ENCODE results near the gene TRIM31. TPM values are rescaled to one million over a fixed set of nuclear protein-coding genes. Genes with fewer than 3 reads are reported as not detected.

Gene TRIM31
- total RNA-seq, 1 donor from 2014 or later: not detected

GRCh38 chr6:30156774-30157173, 43.9 kb upstream of the TRIM31 start:
- Histone ChIP-seq H3K27ac (ENCODE audit: low read depth, low read length) (no peak overlapping the region), H3K9me3 (ENCODE audit: insufficient read depth, low read depth, low read length) (no peaks in the 10 kb centered on the region), H3K36me3 (ENCODE audit: insufficient read depth, low read length) (no peaks in the 10 kb centered on the region), H3K4me3 (ENCODE audit: insufficient read depth, low read depth, low read length) (no peak overlapping the region), H2AFZ (ENCODE audit: low read depth, low read length) (no peak overlapping the region), H3K4me2 (ENCODE audit: low read length) (no peak overlapping the region), H3K27me3 (ENCODE audit: insufficient read depth, low read length) (peaks cover 4% of the 10 kb centered on the region), H3K4me1 (ENCODE audit: insufficient read depth, low read length) (peaks cover 18% of the 10 kb centered on the region), H4K20me1 (ENCODE audit: insufficient read depth, low read length) (no peaks in the 10 kb centered on the region), H3K9ac (ENCODE audit: low read length) (no peak overlapping the region), H3K79me2 (ENCODE audit: insufficient read depth, low read length) (no peaks in the 10 kb centered on the region)
- DNase-seq (ENCODE audit: low read depth): no peak
- TF ChIP-seq EZH2 (IDR thresholded peaks at IDR 0.05; ENCODE audit: insufficient read depth, low read length) (no peak), CTCF (IDR thresholded peaks at IDR 0.05; ENCODE audit: insufficient read depth, low read depth, low read length) (no peak)
- no peak overlapping the region for H3K27ac Mint-ChIP-seq (ENCODE audit: unreplicated experiment)
- peaks cover 5% of the 10 kb centered on the region for H3K9me3 Mint-ChIP-seq (ENCODE audit: unreplicated experiment)
- H3K4me3 Mint-ChIP-seq (ENCODE audit: unreplicated experiment): no peak overlapping the region
- no peaks in the 10 kb centered on the region for H3K36me3 Mint-ChIP-seq (ENCODE audit: low read depth, unreplicated experiment)
- peaks cover 36% of the 10 kb centered on the region for H3K27me3 Mint-ChIP-seq (ENCODE audit: low read depth, unreplicated experiment)
- H3K4me1 Mint-ChIP-seq (ENCODE audit: low read depth, unreplicated experiment): peaks cover 21% of the 10 kb centered on the region
- no peak for FAIRE-seq

- H3K27me3 Mint-ChIP-seq (ENCODE audit: low read depth, unreplicated experiment): peaks cover 36% of the 10 kb centered on the region
- no peak overlapping the region for H3K27ac ChIP-seq (ENCODE audit: low read depth, low read length)
- peaks cover 5% of the 10 kb centered on the region for H3K9me3 Mint-ChIP-seq (ENCODE audit: unreplicated experiment)
- no peaks in the 10 kb centered on the region for H3K36me3 Mint-ChIP-seq (ENCODE audit: low read depth, unreplicated experiment)
- peak overlapping the region; percentile 86 for H3K27ac Mint-ChIP-seq (ENCODE audit: unreplicated experiment)
- FAIRE-seq (no peak), DNase-seq (ENCODE audit: low read depth) (peak; percentile 42)
- no peak overlapping the region for H3K4me3 ChIP-seq (ENCODE audit: insufficient read depth, low read depth, low read length)
- H4K20me1 ChIP-seq (ENCODE audit: insufficient read depth, low read length): no peaks in the 10 kb centered on the region
- H3K4me3 Mint-ChIP-seq (ENCODE audit: unreplicated experiment): no peak overlapping the region
- H3K4me1 ChIP-seq (ENCODE audit: insufficient read depth, low read length): peaks cover 18% of the 10 kb centered on the region
- peak overlapping the region; percentile 29 for H2AFZ ChIP-seq (ENCODE audit: low read depth, low read length)
- no peaks in the 10 kb centered on the region for H3K9me3 ChIP-seq (ENCODE audit: insufficient read depth, low read depth, low read length)
- H3K27me3 ChIP-seq (ENCODE audit: insufficient read depth, low read length): peaks cover 4% of the 10 kb centered on the region
- H3K79me2 ChIP-seq (ENCODE audit: insufficient read depth, low read length): no peaks in the 10 kb centered on the region
- peaks cover 21% of the 10 kb centered on the region for H3K4me1 Mint-ChIP-seq (ENCODE audit: low read depth, unreplicated experiment)
- H3K4me2 ChIP-seq (ENCODE audit: low read length): no peak overlapping the region
- no peak for TF ChIP-seq CTCF (IDR thresholded peaks at IDR 0.05; ENCODE audit: insufficient read depth, low read depth, low read length)
- TF ChIP-seq EZH2 (IDR thresholded peaks at IDR 0.05; ENCODE audit: insufficient read depth, low read length): no peak
- H3K9ac ChIP-seq (ENCODE audit: low read length): no peak overlapping the region
- H3K36me3 ChIP-seq (ENCODE audit: insufficient read depth, low read length): no peaks in the 10 kb centered on the region
These were observed 43.3 kb upstream of the TRIM31 start for GRCh38 chr6:30156262-30156599.

GRCh38 chr6:30155520-30156261, 42.8 kb upstream of the TRIM31 start:
- peak overlapping the region; percentile 86 for H3K27ac Mint-ChIP-seq (ENCODE audit: unreplicated experiment)
- no peak for TF ChIP-seq CTCF (IDR thresholded peaks at IDR 0.05; ENCODE audit: insufficient read depth, low read depth, low read length)
- TF ChIP-seq EZH2 (IDR thresholded peaks at IDR 0.05; ENCODE audit: insufficient read depth, low read length): no peak
- H3K4me2 ChIP-seq (ENCODE audit: low read length): no peak overlapping the region

More at GRCh38 chr6:30155520-30156261, 42.8 kb upstream of the TRIM31 start:
- Mint-ChIP-seq H3K27me3 (ENCODE audit: low read depth, unreplicated experiment) (peaks cover 36% of the 10 kb centered on the region), H3K9me3 (ENCODE audit: unreplicated experiment) (peaks cover 5% of the 10 kb centered on the region), H3K4me1 (ENCODE audit: low read depth, unreplicated experiment) (peaks cover 21% of the 10 kb centered on the region), H3K4me3 (ENCODE audit: unreplicated experiment) (no peak overlapping the region), H3K36me3 (ENCODE audit: low read depth, unreplicated experiment) (no peaks in the 10 kb centered on the region)
- no peak overlapping the region for H3K27ac ChIP-seq (ENCODE audit: low read depth, low read length)
- H3K36me3 ChIP-seq (ENCODE audit: insufficient read depth, low read length): no peaks in the 10 kb centered on the region
- no peak for FAIRE-seq
- H3K4me3 ChIP-seq (ENCODE audit: insufficient read depth, low read depth, low read length): no peak overlapping the region
- H3K4me1 ChIP-seq (ENCODE audit: insufficient read depth, low read length): peaks cover 18% of the 10 kb centered on the region
- no peaks in the 10 kb centered on the region for H3K79me2 ChIP-seq (ENCODE audit: insufficient read depth, low read length)
- no peak overlapping the region for H2AFZ ChIP-seq (ENCODE audit: low read depth, low read length)
- DNase-seq (ENCODE audit: low read depth): no peak
- H3K9me3 ChIP-seq (ENCODE audit: insufficient read depth, low read depth, low read length): no peaks in the 10 kb centered on the region
- peaks cover 4% of the 10 kb centered on the region for H3K27me3 ChIP-seq (ENCODE audit: insufficient read depth, low read length)
- no peaks in the 10 kb centered on the region for H4K20me1 ChIP-seq (ENCODE audit: insufficient read depth, low read length)
- no peak overlapping the region for H3K9ac ChIP-seq (ENCODE audit: low read length)

All from astrocyte (in vitro differentiated cells and primary cell).